Suppressor macrophage treated with lipopolysaccharide for 4 hours (primary cell): Measurements from ENCODE around the gene POC1A.
"Not testable (repeated sequence)": the region's sequence is repeated elsewhere in the genome, so short reads cannot be mapped to it uniquely, and the experiment has no call there.

Experiments used
- DNase-seq: peaks from one replicate; pipeline ENCODE4 v3.0.0-alpha.2; 2020

The POC1A gene

GRCh38 chr3:52061121-52061910 lies 92.9 kb downstream of the POC1A start:
- DNase-seq = peak; percentile 46

DNA sequence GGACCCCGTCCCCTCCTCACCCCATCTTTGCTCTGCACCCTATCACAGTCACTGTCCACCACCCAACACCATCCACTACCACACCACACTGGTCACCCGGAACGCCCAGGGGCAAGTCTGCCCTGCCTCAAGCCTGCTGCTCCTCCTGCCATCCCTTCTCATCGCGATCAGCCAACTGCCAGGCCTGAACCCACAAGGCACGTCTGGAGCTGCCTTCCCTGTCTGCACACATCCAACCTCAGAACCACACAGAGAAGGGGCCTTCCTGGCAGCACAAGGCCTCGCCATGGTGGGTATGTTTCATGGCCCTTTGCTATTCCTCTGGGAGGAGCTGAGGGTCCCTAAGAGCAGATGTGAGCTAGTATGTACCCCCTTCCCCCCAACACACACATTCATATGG lies 94.4 kb downstream of the POC1A start:
- no peak for DNase-seq

GRCh38 chr3:52057812-52058495 lies 96.3 kb downstream of the POC1A start:
- no peak for DNase-seq

GRCh38 chr3:52056968-52057811 lies 97.0 kb downstream of the POC1A start:
- peak; percentile 99 for DNase-seq

DNA sequence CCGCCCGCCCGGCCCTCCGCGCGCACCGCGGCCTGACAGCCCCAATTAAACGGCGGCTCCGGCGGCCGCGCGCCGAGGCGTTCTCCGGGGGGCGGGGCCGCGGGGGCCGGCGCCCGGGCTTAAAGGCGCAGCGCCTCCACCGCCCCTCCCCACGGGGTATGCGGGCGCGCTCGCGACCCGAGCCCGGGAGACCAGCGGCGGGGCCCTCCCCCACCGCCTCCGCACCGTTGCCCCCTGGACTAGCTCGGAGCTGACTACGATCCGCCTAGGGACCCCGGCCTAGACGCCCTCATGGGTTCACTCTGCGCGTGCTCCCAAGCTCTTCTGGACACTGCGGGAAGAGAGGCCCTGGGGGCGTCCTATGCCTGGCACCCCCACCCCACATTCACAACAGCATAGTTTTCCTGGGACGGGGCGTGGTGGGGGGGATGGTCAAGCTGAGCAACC lies 97.7 kb downstream of the POC1A start, which contains the start of gene DUSP7:
Gene DUSP7, minus strand, starts transcription at position 51 of the 447 bp plus-strand sequence. CDS start 205 bp downstream, outside the sequence.
- peak; percentile 78 for DNase-seq

DNA sequence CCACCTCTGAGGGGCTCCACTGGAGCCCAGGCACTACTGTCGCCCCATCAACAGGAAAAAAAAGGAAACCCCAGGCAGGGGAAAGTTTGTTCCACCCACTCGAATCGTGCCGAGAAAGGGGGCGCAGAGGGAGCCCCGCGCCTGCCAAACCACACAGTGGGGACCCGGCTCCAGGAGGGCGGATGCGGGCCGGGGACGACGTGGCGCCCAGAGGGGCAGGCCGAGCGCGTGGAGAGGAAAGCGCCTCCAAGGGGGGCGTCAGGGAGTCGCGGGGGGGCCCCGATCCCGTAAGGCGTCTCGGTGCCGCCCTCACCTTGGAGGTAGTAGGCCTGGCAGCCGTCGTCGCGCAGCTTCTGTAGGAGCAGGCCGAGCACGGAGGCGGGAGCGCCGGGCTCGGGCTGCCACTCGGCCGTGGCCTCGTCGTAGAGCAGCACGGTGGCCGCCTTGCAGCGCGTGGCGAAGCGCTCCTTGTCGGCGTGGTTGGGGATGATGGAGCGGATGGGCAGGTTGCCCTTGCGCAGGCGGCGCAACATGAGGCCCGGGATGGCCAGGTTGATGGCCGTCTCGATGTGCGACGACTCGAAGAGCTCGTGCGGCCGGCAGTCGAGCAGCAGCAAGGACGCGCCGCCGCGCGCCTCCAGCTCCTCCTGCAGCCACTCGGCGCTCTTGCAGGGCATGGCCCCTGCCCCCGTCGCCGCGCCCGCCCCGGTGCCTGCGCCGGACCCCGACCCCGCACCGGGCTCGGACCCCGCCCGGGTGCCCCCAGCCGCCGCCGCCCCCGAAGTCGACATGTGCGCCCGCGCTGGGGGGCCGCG lies 98.5 kb downstream of the POC1A start:
- DNase-seq = peak; percentile 52

DNA sequence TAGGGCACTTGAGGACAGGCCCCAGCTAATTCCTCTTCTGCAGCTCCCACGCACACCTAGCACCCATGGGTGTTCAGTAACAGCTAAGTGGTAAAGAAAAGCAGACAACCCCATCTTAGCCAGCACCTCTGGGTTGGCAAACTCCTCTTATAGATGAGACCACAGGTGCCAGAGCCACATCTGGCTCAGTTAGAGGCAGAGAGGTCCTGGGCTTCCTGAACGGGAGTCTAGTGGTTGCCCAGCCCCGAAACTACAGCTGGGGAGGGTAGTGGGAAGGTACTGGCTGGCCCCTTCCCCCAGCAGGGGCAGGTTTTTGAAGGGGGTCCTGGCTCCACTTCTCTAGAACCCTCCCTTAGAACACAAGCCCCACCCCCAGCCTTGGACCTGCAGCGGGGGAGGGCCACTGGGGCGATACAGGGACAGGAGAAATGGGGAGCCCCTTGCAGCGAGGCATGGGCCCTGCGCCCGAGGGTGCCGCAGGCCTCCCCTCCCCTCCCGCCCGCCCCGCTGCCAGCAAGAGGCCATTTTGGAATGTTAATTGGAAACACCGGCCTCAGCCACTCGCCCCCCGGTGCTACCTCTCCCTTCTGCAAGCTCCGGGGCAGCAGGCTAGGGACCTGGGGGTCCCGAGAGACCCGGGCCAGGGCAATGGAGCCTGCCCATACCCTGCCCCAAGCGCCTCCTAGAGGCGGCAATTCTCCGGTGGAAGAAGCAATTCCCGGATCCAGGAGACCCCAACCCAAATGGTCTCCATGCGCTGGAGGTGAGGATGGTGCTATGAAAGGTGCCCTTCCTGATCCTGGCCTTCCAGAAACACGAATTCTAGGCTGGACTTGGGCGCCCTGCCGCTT lies 99.3 kb downstream of the POC1A start:
- no peak for DNase-seq

GRCh38 chr3:52053307-52054304 lies 100.6 kb downstream of the POC1A start:
- no peak for DNase-seq

- DNase-seq = peak; percentile 89
Measured at GRCh38 chr3:52052831-52053306, 101.4 kb downstream of the POC1A start.

DNA sequence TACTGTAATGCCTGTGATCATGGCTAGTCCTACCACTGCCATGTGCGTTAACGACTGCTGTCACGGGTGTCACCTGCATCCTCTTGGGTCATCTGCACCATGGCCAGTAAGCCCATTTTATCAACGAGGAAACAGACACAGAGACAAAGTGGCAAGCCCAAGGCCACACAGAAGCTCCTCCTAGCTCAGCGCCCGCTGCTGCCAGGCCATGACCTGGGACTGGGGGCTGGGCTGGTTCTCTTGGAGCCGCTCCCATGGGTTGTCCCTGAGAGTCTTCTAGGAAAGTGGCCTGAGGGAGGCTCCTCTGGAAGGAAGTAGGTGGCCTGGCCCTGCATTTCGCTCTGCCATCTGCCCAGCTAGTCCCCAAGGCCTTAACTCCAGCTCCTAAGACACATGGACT lies 102.8 kb downstream of the POC1A start:
- DNase-seq = no peak

- no peak for DNase-seq
Measured at GRCh38 chr3:52050571-52050970, 103.7 kb downstream of the POC1A start.

GRCh38 chr3:52049503-52049902 lies 104.7 kb downstream of the POC1A start:
- DNase-seq = no peak

DNA sequence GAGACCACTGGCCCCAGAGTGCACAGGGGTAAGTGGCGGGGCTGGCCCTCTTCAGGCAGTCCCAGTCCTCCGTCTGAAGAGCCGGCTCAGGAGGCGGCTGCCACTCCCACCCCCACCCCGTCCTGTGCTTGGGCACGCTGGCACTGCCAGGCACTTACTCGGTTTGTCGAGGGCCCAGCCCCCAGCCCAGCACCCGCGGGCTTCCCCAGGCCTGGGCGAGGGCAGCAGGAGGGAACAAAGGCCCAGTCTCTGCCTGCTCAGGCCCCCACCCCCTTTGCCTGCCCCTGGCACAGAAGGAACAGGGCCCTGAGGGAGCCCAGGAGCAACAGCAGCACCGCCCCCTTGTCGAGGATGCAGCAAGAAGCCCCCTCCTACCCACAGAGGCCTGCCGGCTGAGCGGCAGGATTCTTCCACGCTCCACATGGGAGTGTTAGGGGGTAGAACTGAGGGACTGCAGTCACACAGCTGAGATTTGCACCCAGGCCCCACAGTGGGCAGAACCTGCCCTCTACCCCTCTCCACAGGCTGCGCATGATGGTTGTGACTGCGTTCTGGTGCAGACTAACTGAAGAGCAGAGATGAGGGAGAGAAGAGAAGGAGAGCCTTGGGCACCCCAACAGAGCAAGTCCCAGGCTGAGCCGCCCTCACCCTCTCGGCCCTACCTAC lies 106.8 kb downstream of the POC1A start:
- no peak for DNase-seq

- no peak for DNase-seq
Measured at GRCh38 chr3:52046902-52047239, 107.4 kb downstream of the POC1A start.

- no peak for DNase-seq
Measured at GRCh38 chr3:52046186-52046901, 107.9 kb downstream of the POC1A start.

DNA sequence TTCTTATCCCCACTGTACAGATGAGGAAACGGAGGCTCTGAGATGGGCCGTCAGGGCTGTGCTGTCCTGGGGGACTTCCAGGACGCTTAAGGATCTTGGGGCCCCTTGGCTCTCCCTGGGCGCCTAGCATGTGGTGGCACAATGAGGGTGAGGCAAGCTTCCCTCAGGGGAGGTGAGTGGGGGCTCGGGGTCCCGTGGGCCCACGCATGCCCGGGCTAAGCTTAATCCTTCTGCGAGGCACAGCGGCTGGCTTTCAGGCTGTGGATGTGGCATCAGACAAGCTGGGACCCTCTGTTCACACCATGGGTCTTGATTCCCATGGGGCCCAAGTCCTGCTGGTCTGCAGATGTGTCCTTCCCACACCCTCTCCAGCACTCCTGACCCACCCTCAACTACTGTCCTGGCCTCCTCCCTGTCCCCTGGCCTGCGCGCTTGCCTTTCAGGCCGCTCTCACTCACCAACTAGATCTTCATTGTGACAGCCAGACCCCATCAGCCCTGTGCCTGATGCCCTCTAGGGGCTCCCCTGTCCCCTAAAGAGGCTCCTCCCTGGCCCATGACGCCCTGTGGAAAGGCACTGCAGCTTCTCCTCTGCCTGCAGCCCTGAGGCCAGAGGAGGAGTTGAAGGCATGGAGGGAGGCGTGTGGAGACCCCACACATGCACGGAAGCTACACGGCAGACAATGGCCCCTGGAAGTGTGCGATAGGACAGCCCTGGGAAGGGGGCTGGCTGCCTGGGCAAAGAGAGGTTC lies 109.2 kb downstream of the POC1A start:
- DNase-seq = no peak

- DNase-seq = no peak
Measured at GRCh38 chr3:52043750-52044149, 110.5 kb downstream of the POC1A start.

DNA sequence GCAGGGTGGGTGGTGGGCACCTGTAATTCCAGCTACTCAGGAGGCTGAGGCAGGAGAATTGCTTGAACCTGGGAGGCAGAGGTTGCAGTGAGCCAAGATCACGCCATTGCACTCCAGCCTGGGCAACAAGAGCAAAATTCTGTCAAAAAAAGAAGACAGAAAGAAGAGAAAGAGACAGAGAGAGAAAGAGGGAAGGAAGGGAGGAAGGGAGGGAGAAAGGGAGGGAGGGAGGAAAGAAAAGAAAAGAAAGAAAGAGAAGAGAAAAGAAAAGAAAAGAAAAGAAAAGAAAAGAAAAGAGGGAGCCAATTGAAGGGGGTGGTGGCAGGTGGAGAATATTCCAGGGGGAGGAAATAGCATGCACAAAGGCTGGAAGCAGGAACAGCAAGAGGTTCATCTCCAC lies 111.2 kb downstream of the POC1A start:
- not testable (repeated sequence) for DNase-seq
